ENCODE data around the gene RAPGEF6.

- TF ChIP-seq CTCF (conservative IDR thresholded peaks at IDR 0.05; ENCODE audit: low read depth, low read length) (no peak), EZH2 (IDR thresholded peaks at IDR 0.05; ENCODE audit: borderline replicate concordance, low read depth, low read length, poor library complexity, severe bottlenecking) (no peak)
Measured at GRCh38 chr5:131459216-131459615, 175.8 kb downstream of the RAPGEF6 start.

Data from A673 (cell line).